Fibroblast of skin of right biceps (primary cell): ENCODE results near the gene CLCN7.

Source experiments
- DNase-seq: peaks from one replicate; pipeline ENCODE4 v3.0.0-alpha.2; 2013

CLCN7 gene

GRCh38 chr16:1460602-1461138 is 14.2 kb downstream of the CLCN7 start:
- no peak for DNase-seq

DNA sequence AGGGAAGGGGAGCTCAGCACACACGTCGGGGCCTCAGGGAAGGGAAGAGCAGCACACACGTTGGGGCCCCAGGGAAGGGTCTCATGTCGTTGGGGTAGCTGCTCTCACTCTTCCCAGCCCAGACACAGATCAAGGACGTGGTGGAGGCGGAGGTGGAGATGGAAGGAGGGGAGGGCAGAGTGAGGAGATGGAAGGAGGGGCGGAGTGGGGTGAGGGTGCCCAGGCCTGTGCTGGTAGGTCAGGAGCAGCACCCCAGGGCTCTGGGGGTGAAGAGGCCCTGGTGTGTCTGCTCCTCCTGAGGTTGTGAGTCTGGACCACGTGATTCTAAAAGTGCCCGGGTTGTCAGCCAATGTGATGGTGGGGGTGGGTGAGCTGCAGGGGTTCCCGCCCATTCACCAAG is 14.9 kb downstream of the CLCN7 start:
- DNase-seq: no peak

DNA sequence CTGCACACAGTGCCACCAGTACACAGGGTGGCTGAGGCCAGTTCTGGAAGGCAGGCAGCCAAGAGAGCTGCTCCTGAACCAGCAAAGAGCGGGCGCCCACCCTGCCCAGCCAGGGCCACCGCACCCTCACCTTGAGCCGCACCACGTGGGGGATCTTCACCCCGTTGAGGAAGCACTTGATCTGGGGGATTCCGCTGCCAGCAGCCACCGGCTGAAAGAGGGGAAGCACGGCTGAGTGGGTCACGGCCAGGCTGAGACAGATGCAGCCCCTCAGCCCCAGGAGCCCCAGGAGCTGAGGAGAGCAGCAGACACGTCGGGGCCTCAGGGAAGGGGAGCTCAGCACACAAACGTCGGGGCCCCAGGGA is 15.9 kb downstream of the CLCN7 start:
- DNase-seq: no peak

DNA sequence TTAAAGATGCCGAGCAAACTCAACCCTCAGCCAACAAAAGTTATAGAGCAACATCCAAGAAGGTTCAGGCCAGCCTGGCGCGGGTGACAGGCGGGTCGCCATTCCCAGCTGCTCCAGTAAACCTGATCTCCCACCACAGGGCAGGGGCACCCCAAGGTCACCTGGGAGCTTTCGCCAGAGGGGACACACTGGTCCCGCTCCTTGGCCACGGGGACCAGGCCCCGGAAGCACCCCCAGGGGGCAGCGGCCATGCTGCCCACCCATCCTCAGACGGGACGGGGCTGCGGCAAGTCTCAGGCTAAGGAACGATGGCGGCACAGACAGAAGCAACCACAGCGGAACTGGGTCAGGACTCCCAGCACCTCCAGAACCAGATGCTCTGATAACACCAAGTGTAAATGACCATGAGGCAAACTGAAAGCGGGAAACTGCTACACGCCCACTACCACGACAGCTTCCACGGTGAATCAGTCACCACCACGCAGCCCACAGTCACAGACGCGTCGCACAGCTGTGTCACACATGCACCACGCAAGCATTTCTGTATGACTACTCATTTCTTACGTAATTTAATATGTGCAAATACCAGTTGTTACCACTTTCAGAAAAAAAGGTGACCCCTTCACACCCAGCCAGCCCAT is 16.4 kb downstream of the CLCN7 start:
- peak; percentile 45 for DNase-seq

DNA sequence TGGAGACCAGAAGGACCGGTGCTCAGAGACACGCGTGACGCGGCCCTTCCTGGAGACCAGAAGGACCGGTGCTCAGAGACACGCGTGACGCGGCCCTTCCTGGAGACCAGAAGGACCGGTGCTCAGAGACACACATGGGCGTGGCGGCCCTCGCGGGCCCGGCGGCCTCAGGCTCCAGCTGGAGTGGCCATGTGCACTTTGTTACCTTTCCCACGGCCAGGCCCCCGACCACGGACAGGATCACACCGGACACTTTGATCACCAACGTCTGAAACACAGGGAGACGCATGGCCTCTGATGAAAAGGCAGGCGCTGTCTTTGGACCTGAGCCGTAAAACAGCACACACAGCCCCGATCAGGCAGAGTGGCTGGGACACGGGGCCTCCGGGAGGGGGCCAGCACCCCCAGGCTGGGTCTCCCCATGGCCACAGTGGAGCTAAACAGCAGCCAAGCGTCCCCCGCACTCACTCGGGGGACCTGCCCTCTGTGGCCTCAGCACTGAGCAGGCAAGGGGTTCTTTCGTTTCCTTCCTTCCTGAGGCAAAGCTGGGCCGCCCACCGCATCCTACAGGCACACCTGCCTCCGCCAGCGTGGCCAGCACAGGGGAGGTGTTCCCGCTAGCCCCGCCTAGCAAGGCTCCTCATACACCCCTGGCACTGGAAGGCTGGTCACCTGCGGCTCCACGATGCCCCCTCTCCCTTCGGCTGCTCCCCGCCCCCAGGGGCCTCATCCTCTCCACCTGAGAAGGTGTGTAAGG is 17.2 kb downstream of the CLCN7 start:
- DNase-seq: no peak

GRCh38 chr16:1456951-1457350 is 17.9 kb downstream of the CLCN7 start:
- no peak for DNase-seq

DNA sequence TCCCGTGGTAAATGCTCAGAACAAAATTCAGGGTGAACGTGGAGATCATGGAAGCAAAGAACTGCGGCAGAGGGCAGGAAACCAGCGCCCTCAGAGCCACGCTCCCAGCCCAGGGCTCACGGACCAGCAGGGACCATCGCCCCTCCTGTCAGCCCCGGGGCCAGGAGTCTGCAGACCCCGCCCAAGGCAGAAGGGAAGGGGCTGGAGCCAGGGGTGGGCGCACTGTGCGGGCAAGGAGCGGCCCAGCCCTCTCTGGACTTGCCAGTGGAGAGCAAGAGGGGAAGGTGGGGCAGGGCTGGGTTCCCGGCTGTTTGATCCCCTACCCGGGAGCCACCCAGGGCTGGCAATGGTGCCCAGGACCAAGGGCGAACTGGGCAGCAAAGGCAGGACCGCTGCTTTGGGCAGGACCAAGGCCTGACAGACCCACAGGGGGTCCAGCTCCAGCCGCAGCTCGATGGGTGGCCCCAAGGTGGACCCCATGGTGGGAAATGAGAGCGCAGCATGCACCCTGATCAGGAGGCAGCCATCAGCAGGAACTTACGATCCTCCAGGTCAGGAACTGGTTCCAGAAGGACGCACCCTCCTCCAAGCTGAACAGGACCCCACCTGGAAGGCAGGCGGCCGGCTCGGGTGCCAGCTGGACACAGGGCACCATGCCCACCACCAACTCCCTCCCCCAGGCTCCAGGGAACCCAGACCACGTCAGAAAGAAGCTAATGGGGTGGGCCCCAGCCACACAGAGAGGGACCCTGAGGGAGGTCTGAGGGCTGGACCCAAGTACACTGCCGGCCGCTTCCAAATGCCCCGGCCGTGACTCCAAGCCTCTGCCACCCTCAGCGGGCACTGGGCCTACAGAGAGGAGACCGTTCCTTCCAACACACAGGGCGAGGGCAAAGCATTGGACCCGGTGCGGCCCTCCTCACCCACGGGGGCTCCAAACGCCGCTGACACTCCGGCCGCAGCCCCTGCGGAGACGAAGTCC is 19.3 kb downstream of the CLCN7 start:
- DNase-seq: no peak

GRCh38 chr16:1454561-1454960 is 20.3 kb downstream of the CLCN7 start:
- DNase-seq: no peak

DNA sequence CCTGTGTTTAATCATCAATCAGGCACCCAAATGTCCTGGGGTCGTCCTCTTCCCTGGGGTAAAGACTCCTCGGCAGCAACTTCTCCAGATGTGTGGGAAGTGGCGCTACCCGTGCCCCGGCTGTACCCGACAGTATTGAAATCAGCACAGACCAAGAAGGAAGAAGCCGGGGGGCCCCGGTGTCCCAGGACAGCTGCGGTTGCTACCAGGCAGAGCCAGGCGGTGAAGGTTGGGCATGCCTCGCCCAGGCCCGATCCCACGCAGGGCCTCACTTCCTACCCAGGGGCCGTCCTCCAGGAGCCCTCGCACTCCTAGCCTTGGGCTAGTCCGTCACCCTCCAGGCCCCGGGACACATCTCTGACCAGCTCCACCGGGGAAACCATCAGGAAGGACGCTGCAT is 21.5 kb downstream of the CLCN7 start:
- no peak for DNase-seq

GRCh38 chr16:1452530-1452929 is 22.3 kb downstream of the CLCN7 start:
- no peak for DNase-seq

DNA sequence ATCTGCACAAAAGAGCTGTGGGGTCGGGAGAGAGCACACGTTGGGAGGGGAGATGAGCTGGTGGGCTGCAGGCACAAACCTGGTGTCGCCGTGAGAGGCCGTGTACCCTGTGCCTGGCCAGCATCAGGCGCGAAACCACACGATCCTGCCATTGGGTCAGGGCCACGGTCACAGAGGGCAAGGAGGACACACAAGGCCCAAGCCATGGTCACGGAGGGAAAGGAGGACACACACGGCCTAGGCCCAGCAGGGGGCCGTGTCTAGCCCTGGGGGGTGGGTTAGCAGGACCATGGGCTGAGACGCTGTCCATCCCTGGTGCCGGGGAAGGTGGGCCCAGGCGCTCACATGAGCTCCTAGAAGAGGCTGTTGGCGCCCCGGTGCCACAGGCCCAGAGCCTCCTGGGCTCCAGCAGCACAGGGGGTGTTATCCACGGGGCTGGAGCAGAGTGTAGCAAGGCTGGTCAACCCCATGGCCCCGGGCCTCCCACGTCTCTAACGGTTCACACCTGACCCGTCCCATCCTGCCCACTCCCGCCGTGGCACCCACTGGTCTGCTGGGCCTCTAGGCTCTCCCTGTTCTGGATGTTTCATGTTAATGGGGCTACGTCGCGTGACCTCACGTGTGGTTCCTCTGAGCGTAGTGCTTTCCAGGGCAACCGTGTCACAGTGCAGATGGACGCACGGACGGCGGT is 23.0 kb downstream of the CLCN7 start:
- no peak for DNase-seq

DNA sequence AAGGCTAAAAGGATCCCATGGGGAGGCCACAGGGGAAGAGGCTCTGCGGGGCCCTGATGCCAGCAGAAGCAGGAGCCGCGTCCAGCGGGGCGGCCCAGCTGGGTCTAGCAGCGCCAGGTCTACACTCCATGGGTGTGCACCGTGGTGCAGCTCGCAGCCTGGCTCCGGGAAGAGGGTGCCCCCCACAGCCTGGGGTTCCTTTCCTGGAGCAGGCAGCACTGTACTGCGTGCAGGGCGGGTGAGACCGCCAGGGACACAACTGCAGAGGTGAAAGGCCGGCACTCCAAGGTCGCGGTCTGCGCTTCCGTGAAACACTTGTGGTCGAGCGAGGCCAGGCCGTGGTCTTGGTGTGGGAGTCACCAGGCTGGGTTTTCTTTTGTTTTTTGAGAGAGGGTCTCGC is 24.0 kb downstream of the CLCN7 start:
- DNase-seq: no peak

DNA sequence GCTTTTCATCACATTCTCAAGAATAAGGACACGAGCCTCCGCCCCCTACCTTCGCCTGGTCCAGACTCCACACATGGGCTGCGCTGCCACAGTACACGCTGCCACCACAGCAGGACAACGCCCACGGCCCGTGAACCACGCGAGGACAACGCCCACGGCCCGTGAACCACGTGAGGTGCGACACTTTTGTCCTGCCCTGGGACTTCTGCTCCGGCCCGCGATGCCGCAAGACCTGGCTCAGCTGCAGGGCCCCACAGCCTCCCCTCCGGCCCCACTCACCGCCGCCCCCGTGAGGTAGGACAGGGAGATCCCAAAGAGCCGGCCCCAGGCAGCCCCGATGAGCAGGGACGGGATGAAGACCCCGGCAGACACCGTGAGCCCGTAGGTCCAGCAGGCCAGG is 24.6 kb downstream of the CLCN7 start:
- no peak for DNase-seq

DNA sequence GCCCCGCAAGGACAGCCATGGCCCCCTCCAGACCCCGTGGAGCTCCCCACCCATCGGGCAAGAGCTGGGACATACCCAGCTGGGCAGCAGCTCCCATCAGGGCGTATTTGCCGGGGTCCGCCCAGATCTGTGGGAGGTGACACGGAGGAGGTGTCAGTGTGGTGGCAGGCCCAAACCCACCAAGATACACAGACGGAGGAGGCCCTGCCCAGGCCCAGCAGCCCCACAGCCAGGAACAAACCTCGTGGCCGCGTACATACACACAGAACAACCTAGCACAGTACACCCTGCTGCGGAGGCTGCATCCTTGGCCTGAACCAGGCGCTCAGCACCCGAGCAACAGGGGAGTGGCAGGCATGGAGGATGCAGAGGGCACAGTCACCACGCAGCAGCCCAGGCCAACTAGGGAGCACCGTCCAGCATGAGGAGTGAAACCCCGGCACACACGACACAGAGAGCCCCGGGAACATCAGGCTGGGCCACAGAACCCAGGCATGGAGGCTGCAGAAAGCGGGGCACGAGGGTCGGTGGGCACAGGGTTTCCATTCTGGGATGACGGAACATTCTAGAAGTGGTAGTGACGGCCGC is 25.5 kb downstream of the CLCN7 start:
- DNase-seq: no peak

DNA sequence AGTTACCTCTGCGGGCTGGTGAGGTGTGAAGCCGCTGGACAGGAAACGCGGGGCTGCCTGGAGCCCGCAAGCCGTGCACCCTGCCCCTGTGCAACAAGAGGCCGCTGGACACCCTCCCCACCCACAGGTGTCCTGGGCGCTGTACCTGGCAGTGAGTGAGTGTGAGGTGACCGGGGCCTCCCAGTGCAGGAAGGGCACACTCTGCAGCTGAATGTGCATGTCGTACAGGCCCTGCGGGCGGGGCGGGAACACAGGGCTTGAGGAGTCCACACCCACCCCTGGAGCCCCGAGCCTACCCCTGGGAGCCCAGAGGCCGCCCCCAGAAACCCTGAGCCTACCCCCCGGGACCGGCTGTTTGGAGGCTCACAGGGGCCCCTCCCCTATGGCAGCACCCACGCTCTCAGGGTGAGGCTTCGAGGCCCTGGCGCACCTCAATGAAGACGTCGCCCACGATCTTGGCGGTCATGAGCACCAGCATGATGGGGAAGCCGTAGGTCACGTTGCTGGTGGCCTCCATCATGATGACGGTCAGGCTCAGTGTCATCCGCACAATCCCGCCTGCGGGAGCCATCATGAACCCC is 26.2 kb downstream of the CLCN7 start:
- DNase-seq: no peak

- no peak for DNase-seq
Observed at GRCh38 chr16:1447965-1448364, 26.9 kb downstream of the CLCN7 start.

- no peak for DNase-seq
Observed at GRCh38 chr16:1446296-1447080, 28.3 kb downstream of the CLCN7 start.

DNA sequence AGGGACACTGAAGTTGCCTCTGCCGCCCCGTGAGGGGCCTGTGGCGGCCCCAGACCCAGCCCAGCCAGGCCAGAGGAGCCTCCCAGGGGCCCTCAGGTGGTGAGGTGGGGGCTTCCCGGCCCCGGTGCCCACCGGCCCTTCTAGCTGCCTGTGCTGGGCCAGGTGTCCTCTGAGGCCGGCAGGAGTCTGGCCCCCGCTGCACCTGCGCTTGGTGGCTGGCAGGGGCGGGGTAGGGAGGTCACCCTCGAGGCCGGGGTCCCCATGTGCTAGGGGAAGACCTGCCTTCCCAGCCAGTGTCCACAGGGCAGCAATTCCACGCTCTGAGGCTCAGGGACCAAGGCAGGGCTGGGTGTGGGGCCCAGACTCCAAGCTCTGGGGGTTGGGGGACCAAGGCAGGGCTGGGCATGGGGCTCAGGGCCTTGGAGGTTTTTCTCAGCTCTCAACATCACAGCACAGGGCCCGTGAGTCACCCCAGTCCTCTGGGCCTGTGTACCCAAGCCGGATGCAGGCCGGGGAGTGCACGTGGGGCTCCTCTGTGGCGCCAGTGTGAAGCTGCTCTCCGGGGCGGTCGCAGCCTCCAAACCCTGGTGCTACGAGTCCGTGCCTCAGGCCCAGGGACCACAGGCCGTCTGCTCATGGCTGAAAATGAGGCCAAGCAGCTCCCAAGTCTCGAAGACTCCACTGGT is 29.2 kb downstream of the CLCN7 start:
- DNase-seq: no peak

GRCh38 chr16:1444730-1445517 is 29.9 kb downstream of the CLCN7 start:
- no peak for DNase-seq
